LNCaP clone FGC (cell line): ENCODE results near the gene PLCB1.

Experiments used
- DNase-seq: peaks from one replicate; pipeline ENCODE4 v3.0.0-alpha.2; 2011; ENCODE audit warnings: low read depth
- H3K4me3 ChIP-seq: 2 replicates; pipeline ENCODE4 v1.5.1; 2011; ENCODE audit warnings: mild to moderate bottlenecking, low read depth, low read length, control low read depth
- CTCF ChIP-seq: IDR thresholded peaks from 2 replicates; pipeline ENCODE4 v1.5.1; 2012; ENCODE audit warnings: mild to moderate bottlenecking; ENCODE audit not compliant: control insufficient read depth, insufficient read depth; ENCODE audit errors: extremely low read depth

Gene PLCB1

GRCh38 chr20:8248051-8248450 is 116.0 kb downstream of the PLCB1 start:
- no peak for DNase-seq
- no peak for TF ChIP-seq CTCF
- H3K4me3 ChIP-seq = no peak overlapping the region

GRCh38 chr20:8249634-8250033 is 117.6 kb downstream of the PLCB1 start:
- no peak for DNase-seq
- TF ChIP-seq CTCF = no peak
- H3K4me3 ChIP-seq = no peak overlapping the region

DNA sequence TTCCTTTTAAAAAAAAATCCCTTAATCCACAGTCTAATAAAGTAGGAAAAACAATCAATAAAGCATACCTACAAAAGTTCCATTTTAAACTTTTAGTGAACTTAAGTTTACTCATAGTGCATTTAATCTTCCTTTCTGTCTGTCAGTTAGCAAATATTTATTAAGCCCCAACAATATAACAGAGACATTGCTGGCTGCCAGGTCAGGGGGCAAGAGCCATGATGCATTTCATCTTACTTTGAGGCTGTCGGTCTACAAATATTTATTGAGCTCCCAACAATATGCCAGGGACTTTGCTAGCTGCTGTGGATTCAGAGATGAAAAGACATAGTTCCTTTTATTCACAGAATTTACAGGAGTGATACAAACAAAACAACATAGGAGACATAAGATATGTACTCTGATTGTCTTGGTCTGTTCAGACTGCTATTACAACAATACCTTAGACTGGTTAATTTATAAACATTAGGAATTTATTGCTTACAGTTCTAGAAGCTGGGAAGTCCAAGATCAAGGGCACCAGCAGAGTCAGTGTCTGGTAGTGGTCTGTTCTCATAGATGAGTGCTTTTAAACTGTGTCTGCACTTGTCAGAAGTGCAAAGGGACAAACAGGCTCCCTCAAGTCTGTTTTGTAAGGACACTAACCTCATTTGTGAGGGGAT is 118.6 kb downstream of the PLCB1 start:
- H3K4me3 ChIP-seq = no peak overlapping the region
- no peak for DNase-seq
- TF ChIP-seq CTCF = no peak

- TF ChIP-seq CTCF = no peak
- H3K4me3 ChIP-seq = no peak overlapping the region
- DNase-seq = no peak
These were observed 119.1 kb downstream of the PLCB1 start for GRCh38 chr20:8251201-8251575.

DNA sequence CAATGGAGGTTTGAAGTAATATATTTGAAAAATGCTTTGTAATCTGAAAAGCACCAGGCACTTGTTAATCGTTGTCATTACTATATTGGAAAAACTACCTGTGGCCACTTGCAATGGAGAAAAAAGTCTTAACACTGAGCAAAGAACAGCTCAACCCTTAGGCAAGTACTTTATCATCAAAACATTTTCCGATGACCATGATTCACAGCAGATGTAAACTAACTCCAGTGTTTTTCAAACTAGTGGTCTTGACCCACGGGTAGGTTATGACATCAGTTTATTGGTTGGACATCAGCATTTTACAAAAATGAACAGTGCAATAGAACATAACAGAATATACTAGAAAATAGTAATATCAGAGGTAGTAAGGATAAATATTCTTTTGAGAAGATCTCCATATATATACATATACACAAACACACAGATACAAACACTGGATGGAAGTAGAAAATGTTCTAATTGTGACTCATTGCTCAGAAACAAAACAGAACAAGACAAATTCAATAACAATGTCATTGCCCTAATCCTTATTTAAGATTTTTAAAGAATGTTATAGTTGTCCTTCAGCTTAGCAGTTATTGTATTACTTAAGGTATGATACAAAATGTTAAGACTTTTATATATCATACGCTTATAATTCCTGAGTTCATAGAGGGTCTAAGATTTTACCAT is 123.0 kb downstream of the PLCB1 start:
- TF ChIP-seq CTCF = no peak
- no peak for DNase-seq
- H3K4me3 ChIP-seq = no peak overlapping the region

DNA sequence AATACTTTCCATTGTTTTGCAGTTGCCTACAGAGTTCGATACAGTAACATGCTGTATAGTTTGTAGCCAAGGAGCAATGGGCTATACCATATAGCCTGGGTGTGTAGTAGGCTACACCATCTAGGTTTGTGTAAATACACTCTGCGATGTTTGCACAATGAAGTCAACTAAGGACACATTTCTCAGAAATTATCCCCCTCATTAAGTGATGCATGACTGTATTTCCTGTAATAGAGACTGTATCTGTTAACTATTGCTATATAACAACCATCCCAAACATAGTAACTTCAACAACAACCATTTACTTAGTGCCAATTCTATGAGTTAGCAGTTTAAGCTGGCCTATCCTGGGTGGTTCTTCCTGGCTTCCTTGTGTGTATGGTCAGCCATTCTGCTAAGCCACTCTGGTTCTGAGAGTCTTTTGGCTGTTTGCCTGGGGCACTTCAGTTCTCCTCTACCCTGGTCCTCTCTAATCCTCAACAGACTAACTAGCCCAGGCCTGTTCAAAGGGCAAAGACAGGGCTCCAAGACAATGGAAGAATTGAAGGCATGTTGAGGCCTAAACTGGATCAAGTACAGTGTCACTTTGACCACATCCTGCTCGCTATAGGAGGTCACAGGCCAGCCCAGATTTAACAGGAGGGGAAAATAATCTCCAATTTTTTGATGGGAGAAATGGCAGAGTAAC is 124.0 kb downstream of the PLCB1 start:
- TF ChIP-seq CTCF = no peak
- no peak overlapping the region for H3K4me3 ChIP-seq
- no peak for DNase-seq
